Fibroblast of pulmonary artery (primary cell): ENCODE results near the gene TNN.

Source experiments
- DNase-seq: peaks from one replicate; pipeline ENCODE4 v3.0.0-alpha.2; 2010; ENCODE audit warnings: low read depth
- H3K4me3 ChIP-seq: replicated peaks from 2 replicates; pipeline ENCODE4 v1.5.1; 2011; ENCODE audit warnings: low read depth, mild to moderate bottlenecking, control low read depth, low read length, moderate library complexity
- TF ChIP-seq, protein P1 (sequence below): IDR thresholded peaks from 2 replicates; pipeline ENCODE4 v1.5.1; 2011; ENCODE audit warnings: mild to moderate bottlenecking, control low read depth, low read length, inconsistent platforms; ENCODE audit errors: missing control alignments

The TNN gene

DNA sequence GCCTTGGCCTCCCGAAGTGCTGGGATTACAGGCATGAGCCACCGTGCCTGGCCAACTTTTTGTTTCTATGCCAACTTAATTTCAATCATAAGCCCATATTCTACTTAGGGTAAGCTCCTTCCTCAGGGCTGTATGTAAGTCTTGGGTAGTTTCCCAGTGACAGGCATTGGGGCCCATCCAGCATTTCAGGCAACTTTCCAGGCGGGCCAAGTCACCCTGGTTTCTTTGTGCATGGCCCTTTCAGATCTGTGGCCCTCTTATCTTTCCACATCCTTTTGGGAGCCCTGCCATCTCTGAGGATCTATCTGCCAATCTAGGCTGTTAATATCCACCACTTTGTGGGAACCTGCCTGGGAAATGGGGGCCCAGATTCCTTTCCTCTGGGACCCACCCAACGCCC is 58.7 kb downstream of the TNN start:
- H3K4me3 ChIP-seq: no peak overlapping the region
- TF ChIP-seq, protein P1, sequence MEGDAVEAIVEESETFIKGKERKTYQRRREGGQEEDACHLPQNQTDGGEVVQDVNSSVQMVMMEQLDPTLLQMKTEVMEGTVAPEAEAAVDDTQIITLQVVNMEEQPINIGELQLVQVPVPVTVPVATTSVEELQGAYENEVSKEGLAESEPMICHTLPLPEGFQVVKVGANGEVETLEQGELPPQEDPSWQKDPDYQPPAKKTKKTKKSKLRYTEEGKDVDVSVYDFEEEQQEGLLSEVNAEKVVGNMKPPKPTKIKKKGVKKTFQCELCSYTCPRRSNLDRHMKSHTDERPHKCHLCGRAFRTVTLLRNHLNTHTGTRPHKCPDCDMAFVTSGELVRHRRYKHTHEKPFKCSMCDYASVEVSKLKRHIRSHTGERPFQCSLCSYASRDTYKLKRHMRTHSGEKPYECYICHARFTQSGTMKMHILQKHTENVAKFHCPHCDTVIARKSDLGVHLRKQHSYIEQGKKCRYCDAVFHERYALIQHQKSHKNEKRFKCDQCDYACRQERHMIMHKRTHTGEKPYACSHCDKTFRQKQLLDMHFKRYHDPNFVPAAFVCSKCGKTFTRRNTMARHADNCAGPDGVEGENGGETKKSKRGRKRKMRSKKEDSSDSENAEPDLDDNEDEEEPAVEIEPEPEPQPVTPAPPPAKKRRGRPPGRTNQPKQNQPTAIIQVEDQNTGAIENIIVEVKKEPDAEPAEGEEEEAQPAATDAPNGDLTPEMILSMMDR: no peak
- peak; percentile 14 for DNase-seq

GRCh38 chr1:175127565-175127964 is 59.9 kb downstream of the TNN start:
- no peak for DNase-seq
- TF ChIP-seq, protein P1: no peak
- no peak overlapping the region for H3K4me3 ChIP-seq

DNA sequence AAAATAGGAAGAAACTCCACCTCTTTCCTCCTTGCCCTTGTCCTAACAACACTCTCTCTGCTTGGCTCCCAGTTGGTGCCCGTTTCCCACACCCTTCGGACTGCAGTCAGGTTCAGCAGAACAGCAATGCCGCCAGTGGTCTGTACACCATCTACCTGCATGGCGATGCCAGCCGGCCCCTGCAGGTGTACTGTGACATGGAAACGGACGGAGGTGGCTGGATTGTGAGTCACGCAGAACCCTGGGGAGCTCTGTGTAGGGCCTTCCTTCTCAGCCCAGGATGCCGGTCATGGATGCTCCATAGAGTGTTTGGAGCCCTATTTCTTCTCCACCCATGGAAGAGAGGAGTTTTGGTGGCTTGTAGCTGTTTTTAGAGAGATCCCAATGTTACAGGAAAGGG is 60.9 kb downstream of the TNN start:
- DNase-seq: no peak
- no peak overlapping the region for H3K4me3 ChIP-seq
- TF ChIP-seq, protein P1: no peak

DNA sequence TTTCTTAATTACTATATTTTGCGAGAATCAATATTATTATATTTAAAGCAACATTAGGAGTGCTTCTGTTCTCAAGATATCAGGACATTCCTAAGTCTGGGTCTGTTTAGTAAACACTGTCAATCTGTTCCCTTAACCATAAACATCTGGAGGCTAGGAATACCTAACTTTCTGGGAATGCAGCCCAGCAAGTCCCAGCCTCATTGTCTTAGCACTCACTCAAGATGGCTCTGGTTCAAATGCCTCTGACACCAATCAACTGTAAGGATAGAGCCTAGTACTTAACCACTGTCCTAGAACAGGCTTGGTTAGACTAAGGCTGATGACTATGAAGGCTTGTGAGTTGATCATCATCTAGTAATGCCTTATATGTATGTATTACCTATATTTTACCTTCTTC is 61.5 kb downstream of the TNN start:
- peak; percentile 76 for DNase-seq
- TF ChIP-seq, protein P1: no peak
- H3K4me3 ChIP-seq: no peak overlapping the region

GRCh38 chr1:175129644-175129996 is 62.0 kb downstream of the TNN start:
- DNase-seq: no peak
- no peak overlapping the region for H3K4me3 ChIP-seq
- TF ChIP-seq, protein P1: no peak

GRCh38 chr1:175129997-175130648 is 62.5 kb downstream of the TNN start:
- TF ChIP-seq, protein P1: no peak
- H3K4me3 ChIP-seq: no peak overlapping the region
- peak; percentile 39 for DNase-seq

GRCh38 chr1:175130649-175131045 is 63.0 kb downstream of the TNN start:
- H3K4me3 ChIP-seq: no peak overlapping the region
- DNase-seq: no peak
- TF ChIP-seq, protein P1: no peak
